Pancreas (tissue), 10 donors: Measurements from ENCODE around the gene ANKRD13C. TPM values are rescaled to one million over a fixed set of nuclear protein-coding genes. Genes with fewer than 3 reads are reported as not detected.
"Not testable (repeated sequence)": the region's sequence is repeated elsewhere in the genome, so short reads cannot be mapped to it uniquely, and the experiment has no call there.

Experiments
- ATAC-seq, 4 donors: fragments of 200-7000 bp; cut with Tn5 transposase; one replicate each; pipeline versions ENCODE4 v1.8.0 to v1.9.1; 2020; ENCODE audit warnings: mild to moderate bottlenecking in 4 of 4, moderate library complexity in 4 of 4
- DNase-seq, 6 donors: peaks; one replicate each; pipeline ENCODE4 v3.0.0-alpha.2; 2020
- FAIRE-seq: peaks from 2 replicates; lab custom pipeline; 2012; peaks lifted over from hg19 to GRCh38; lab: Jason Lieb, UNC
- H3K27ac ChIP-seq, 4 donors: fragments of 200-600 bp; sonication (generic); 1 replicate in 3 of 4; 2 replicates in 1 of 4; pipeline versions ENCODE4 v1.5.0 to v1.8.0; 2020
- H3K27me3 ChIP-seq, 4 donors: fragments of 200-600 bp; one replicate each; pipeline ENCODE4 v1.8.0; 2021
- H3K36me3 ChIP-seq, 3 donors: fragments of 200-600 bp; sonication (generic) in 1 of 3; one replicate each; pipeline versions ENCODE4 v1.5.0 to v1.8.0; 2020 to 2021
- H3K4me1 ChIP-seq, 3 donors: fragments of 200-600 bp; one replicate each; pipeline ENCODE4 v1.8.0; 2021
- H3K4me3 ChIP-seq, 4 donors: fragments of 200-600 bp; sonication (generic) in 2 of 4; one replicate each; pipeline versions ENCODE4 v1.5.0 to v1.8.0; 2020 to 2021
- H3K9me3 ChIP-seq, 4 donors: fragments of 200-600 bp; one replicate each; pipeline ENCODE4 v1.8.0; 2021
- WGBS, 2 donors: extraction: QIAGEN DNeasy Blood & Tissue Kit; methylation state at CpG; one replicate each; pipeline ENCODE4 v1.1.7; 2013; 5-methylcytosine and 5-hydroxymethylcytosine counted together
- intact Hi-C, 3 donors: fragments of 100-400 bp; cut with DNase I; formaldehyde crosslinking; loops; one replicate each; pipeline versions ENCODE4 v1.11.1 to v1.14.2; 2022
- polyA plus RNA-seq, 2 donors: library from polyadenylated mRNA; stranded (reverse); fragments of 200-250 nt; gene quantifications; one replicate each; pipeline ENCODE4 v1.2.3, GENCODE V29; 2013
- total RNA-seq, 6 donors: library from RNA; stranded (reverse); fragmentation: NEBNext Ultra II Directional in 4 of 6; extraction: Animal tissue kit (Norgen Biotek cat#: 25700) in 4 of 6; gene quantifications; one replicate each; pipeline versions ENCODE4 v1.2.1 to v1.2.4, GENCODE V29; 2021 to 2023
- TF ChIP-seq, protein P1 (sequence below), 4 donors: fragments of 200-600 bp; sonication (generic) in 3 of 4; IDR thresholded peaks; one replicate each; pipeline versions ENCODE4 v1.5.0 to v1.8.0; 2021; ENCODE audit warnings: antibody characterized with exemption in 4 of 4
- donor health status: healthy with polysubstance abuse.
- donor health status: DM: no; HTN: no; CAD: no; lungs with moderate emphysema.
- donor health status: DM: no; HTN: no; CAD: no.
- donor health status: control.
- donor health status: control.
- donor health status: Bipolar disorder and iron deficiency.
- donor health status: DM: yes; HTN: yes; CAD: no.
- donor health status: DM: no; HTN: no; CAD: no.
- donor health status: DM: no; HTN: no; CAD: no.
- donor health status: DM: yes; HTN: yes; CAD: no.

ANKRD13C gene
- total and polyA plus RNA-seq, 8 donors = 4.6 to 13.0 (median 8.1) TPM

GRCh38 chr1:70353044-70353443, 1.5 kb downstream of the ANKRD13C start:
- FAIRE-seq = no peak
- H3K36me3 ChIP-seq = no peaks in the 10 kb centered on the region
- no peak for ATAC-seq
- WGBS, 2 donors = 25% methylated on average over 4 of the region's 4 CpGs
- intact Hi-C loops = no loop called here
- peaks cover 16 to 33% (median 20%) of the 10 kb centered on the region in 3 donors for H3K4me1 ChIP-seq
- no peaks in the 10 kb centered on the region for H3K27me3 ChIP-seq
- no peak overlapping the region for H3K27ac ChIP-seq
- H3K4me3 ChIP-seq = peak overlapping the region; percentile 48 to 92 (median 82)
- no peak for DNase-seq
- TF ChIP-seq, protein P1, sequence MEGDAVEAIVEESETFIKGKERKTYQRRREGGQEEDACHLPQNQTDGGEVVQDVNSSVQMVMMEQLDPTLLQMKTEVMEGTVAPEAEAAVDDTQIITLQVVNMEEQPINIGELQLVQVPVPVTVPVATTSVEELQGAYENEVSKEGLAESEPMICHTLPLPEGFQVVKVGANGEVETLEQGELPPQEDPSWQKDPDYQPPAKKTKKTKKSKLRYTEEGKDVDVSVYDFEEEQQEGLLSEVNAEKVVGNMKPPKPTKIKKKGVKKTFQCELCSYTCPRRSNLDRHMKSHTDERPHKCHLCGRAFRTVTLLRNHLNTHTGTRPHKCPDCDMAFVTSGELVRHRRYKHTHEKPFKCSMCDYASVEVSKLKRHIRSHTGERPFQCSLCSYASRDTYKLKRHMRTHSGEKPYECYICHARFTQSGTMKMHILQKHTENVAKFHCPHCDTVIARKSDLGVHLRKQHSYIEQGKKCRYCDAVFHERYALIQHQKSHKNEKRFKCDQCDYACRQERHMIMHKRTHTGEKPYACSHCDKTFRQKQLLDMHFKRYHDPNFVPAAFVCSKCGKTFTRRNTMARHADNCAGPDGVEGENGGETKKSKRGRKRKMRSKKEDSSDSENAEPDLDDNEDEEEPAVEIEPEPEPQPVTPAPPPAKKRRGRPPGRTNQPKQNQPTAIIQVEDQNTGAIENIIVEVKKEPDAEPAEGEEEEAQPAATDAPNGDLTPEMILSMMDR (IDR thresholded peaks at IDR 0.05) = no peak
- H3K9me3 ChIP-seq = no peaks in the 10 kb centered on the region

GRCh38 chr1:70349799-70350198, 4.7 kb downstream of the ANKRD13C start:
- WGBS, 2 donors = 93% methylated on average over 4 of the region's 4 CpGs

DNA sequence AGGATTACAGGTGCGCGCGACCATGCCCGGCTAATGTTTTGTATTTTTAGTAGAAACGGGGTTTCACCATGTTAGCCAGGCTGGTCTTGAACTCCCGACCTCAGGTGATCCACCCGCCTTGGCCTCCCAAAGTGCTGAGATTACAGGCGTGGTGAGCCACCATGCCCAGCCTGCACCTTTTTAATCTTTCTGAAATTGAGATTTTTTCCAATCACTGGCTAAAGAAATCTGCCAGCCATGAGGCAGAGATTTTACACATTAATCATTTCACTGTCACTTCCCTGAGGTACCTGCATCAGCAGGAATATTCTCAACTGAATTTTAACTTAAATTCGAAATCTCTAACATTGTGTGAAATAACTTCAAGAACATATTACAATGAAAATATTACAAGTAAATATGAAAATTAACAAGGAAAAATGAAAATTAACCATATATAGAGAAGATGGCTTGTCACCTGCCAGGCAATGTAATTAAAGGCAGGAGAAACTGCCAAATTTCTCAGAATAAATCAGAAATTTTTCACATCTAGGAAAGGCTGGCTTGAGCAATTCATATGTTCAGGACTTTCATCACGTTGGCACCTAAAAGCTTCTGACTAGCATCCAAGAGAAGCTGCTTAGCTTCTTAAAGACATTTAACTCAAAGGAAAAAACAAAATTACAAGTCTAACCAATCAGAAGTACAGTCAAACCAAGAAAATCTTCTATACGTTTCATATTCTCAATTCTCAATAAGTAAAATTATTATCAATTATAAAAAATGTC, 5.9 kb downstream of the ANKRD13C start:
- intact Hi-C loops = no loop called here
- H3K27me3 ChIP-seq = no peaks in the 10 kb centered on the region
- ATAC-seq (no peak), FAIRE-seq (no peak), DNase-seq (no peak)
- H3K9me3 ChIP-seq = no peaks in the 10 kb centered on the region
- no peaks in the 10 kb centered on the region for H3K36me3 ChIP-seq
- 80 to 91% methylated on average over 11 of the region's 11 CpGs for WGBS, 2 donors
- peaks cover 16 to 27% (median 20%) of the 10 kb centered on the region in 3 donors for H3K4me1 ChIP-seq
- no peak overlapping the region for H3K4me3 ChIP-seq
- H3K27ac ChIP-seq = no peak overlapping the region
- TF ChIP-seq, protein P1 (IDR thresholded peaks at IDR 0.05) = no peak

More at GRCh38 chr1:70349799-70350198, 4.7 kb downstream of the ANKRD13C start:
- FAIRE-seq, intact Hi-C loops, H3K27me3 ChIP-seq, H3K27ac ChIP-seq, DNase-seq, H3K36me3 ChIP-seq, ATAC-seq, H3K9me3 ChIP-seq, H3K4me3 ChIP-seq: not testable (repeated sequence)
- H3K4me1 ChIP-seq = peaks cover 16 to 27% (median 20%) of the 10 kb centered on the region in 3 donors

- H3K4me1 ChIP-seq, H3K36me3 ChIP-seq, H3K27me3 ChIP-seq, H3K4me3 ChIP-seq, H3K9me3 ChIP-seq, H3K27ac ChIP-seq, DNase-seq, FAIRE-seq, ATAC-seq, intact Hi-C loops: not testable (repeated sequence)
- 96 to 99% methylated on average over 3 of the region's 3 CpGs for WGBS, 2 donors
Measured at GRCh38 chr1:70339644-70340043, 14.9 kb downstream of the ANKRD13C start.

- Histone ChIP-seq H3K27me3 (no peaks in the 10 kb centered on the region), H3K4me3 (no peak overlapping the region), H3K27ac (no peak overlapping the region), H3K4me1 (peaks cover 0 to 10% (median 8%) of the 10 kb centered on the region in 3 donors), H3K9me3 (peaks cover 0 to 3% (median 0%) of the 10 kb centered on the region in 4 donors), H3K36me3 (no peaks in the 10 kb centered on the region)
- FAIRE-seq (peak; percentile 23), ATAC-seq (no peak), DNase-seq (no peak)
- intact Hi-C loops = no loop called here
- TF ChIP-seq, protein P1 (IDR thresholded peaks at IDR 0.05) = no peak
Measured at GRCh38 chr1:70336050-70336449, 18.5 kb downstream of the ANKRD13C start.

GRCh38 chr1:70334436-70334835, 20.1 kb downstream of the ANKRD13C start:
- WGBS, 2 donors = 97 to 98% methylated on average over 9 of the region's 9 CpGs
- Histone ChIP-seq H3K4me3 (no peak overlapping the region), H3K36me3 (no peaks in the 10 kb centered on the region), H3K4me1 (peaks cover 0 to 10% (median 8%) of the 10 kb centered on the region in 3 donors), H3K9me3 (no peaks in the 10 kb centered on the region), H3K27ac (no peak overlapping the region), H3K27me3 (no peaks in the 10 kb centered on the region)
- no peak for ATAC-seq
- DNase-seq = no peak
- TF ChIP-seq, protein P1 (IDR thresholded peaks at IDR 0.05) = no peak
- intact Hi-C loops = no loop called here
- FAIRE-seq = no peak
